ENCODE data around the gene PSG3.
"Not testable (repeated sequence)": the region's sequence is repeated elsewhere in the genome, so short reads cannot be mapped to it uniquely, and the experiment has no call there.

The PSG3 gene

GRCh38 chr19:42693760-42694350, 46.4 kb downstream of the PSG3 start:
- no peak for DNase-seq

DNA sequence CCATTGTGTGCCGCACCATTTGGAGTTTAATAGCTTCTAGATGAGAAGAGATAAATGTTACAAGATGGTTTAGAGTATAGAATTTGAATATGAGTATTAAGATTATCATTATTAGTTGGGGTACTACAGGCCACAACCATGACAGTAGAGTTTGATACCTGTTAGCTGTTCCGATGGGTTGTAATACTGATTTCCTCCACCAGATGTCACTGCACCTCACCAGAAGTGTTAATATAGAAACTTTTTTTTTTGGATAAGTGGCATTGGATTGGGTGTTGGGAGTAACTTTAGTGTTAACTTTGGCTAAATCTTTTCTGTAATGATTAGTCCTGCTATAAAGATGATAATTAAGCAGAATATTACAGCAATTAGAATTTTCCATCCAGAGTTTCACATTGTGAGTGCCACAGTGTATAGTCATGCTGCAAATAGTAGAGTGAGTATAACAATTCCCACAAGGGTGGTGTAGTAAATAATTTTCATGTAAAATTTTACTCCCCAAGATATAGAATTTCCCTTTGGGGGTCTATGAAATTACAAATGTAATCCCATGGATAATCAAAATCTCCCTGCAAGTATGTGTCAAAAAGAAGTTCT, 56.3 kb downstream of the PSG3 start:
- DNase-seq = no peak

DNA sequence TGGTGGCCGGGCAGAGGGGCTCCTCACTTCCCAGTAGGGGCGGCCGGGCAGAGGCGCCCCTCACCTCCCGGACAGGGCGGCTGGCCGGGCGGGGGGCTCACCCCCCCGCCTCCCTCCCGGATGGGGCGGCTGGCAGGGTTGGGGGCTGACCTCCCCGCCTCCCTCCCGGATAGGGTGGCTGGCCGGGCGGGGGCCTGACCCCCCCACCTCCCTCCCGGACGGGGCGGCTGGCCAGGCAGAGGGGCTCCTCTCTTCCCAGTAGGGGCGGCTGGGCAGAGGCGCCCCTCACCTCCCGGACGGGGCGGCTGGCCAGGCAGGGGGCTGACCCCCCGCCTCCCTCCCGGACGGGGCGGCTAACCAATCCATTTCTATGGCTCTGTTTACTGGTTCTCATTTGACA, 64.0 kb downstream of the PSG3 start:
- DNase-seq = not testable (repeated sequence)

DNA sequence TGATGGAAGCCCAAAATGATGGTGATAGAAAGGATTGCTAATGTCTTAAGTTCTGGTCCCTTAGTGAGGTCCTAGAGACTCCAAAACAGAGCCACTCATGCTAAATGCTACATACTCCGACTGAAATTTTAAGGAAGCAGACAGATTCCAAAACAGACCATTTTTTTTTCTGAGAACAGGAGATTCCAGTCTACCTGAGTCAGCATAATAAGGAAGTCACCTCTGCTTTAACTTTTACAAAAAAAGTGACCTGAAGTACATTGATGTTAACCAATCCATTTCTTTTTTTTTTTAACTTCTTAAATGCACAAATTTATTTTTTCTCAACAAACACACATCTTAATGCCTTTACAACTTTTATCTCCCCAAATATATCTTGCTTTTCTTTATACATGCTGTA, 65.7 kb downstream of the PSG3 start:
- DNase-seq = not testable (repeated sequence)
